Dermis microvascular lymphatic vessel endothelial cell (primary cell): ENCODE measurements around the gene MRPL57. TPM values are rescaled to one million over a fixed set of nuclear protein-coding genes. Genes with fewer than 3 reads are reported as not detected.
"Not testable (repeated sequence)": the region's sequence is repeated elsewhere in the genome, so short reads cannot be mapped to it uniquely, and the experiment has no call there.

Source experiments
- DNase-seq, 2 donors: peaks; one replicate each; pipeline versions ENCODE4 v3.0.0 to v3.0.0-alpha.2; 2010; ENCODE audit warnings: low read depth in 2 of 2
- total RNA-seq: library from RNA; depleted of rRNA; stranded (reverse); fragments of >200 nt; gene quantifications from 2 replicates; pipeline ENCODE4 v1.2.1, GENCODE V29; 2014

MRPL57 gene
- total RNA-seq, 1 donor from 2014 or later, result 22.2 TPM

GRCh38 chr13:21194756-21195155 lies 18.3 kb downstream of the MRPL57 start:
- not testable (repeated sequence) for DNase-seq

- not testable (repeated sequence) for DNase-seq
Observed at GRCh38 chr13:21197606-21198225, 21.3 kb downstream of the MRPL57 start.

DNA sequence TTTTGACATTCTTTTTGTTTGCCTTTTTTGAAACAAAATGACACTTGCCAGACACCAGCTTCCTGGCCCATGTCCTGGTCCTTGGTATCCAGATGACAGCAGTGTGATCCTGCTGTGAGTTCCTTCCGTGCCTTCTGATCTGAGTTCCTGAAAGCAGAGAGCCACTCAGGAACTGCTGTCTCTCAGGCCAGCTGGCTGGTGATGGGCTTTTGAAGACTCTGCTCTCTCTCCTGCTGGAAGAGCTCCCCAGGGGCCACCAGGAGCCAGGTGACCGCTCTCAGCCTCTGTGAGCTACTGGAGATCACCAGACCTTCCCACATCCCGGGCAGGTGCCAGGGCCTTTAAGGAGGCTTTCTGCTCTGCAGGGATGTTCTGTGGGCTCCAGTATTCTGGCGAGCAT lies 21.9 kb downstream of the MRPL57 start:
- DNase-seq, result not testable (repeated sequence)

- not testable (repeated sequence) for DNase-seq
Observed at GRCh38 chr13:21201456-21202190, 25.2 kb downstream of the MRPL57 start.

DNA sequence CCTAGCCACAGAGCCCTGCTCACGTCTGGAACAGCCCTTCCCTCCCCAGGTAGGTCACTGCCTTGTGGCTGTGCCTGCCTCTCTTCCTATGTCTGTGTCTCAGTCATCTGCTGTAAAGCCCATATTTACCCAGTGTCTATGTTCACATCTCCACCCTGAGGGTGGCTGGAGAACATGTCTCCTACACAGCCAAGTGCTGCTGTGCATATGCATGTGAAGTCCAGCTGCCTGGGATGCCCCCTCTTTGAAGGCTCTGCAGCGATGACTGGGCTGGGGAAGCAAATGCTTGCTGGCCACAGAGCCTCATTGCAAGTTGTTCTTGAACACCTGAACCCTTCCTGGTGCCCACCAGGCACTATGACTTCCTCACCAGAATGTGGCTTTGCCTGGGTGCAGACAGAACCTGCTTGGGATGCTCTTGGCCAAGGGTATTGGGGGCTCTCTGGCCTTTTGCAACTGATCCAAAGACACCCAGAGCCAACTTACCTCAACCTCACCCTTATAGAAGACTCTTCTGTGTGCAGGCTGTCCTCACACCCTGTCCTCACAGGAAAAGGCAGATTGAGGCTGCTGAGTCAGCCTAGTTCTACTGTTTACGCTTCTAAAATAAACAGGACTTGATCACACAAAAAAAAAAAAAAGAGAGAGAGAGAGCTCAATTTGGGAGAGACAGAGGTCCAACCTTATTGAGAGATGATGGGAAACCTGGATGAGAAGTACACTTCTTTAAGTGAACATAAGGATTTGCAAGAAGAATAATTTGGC lies 26.5 kb downstream of the MRPL57 start:
- no peak for DNase-seq

- no peak for DNase-seq
Observed at GRCh38 chr13:21208652-21209154, 32.2 kb downstream of the MRPL57 start.

DNA sequence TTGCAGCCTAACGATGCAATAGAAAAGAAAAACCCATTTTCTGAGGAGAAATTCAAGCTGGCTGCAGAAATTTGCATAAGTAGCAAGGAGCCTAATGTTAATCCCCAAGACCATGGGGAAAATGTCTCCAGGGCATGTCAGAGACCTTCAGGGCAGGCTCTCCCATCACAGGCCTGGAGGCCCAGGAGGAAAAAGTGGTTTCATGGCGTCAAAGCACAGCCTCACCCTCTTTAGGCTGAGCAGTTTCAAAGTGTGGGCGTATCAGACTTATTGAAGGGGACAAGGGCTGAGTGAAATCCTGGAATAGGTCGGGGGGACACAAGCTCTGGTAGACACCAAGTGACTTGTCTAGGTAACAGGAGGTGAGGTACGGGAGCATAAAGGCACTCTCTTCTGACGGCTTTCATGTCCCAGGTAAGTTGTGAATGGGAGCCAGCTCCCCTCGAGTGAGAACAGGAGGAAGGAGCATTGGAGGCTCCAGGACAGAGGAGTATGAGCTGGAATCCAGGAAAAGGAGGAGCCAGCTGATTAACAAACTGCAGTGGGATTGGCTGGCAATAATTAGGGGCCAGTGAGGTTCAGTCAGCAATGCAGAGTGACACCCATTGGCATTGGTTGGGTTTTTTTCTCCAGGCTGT lies 35.8 kb downstream of the MRPL57 start:
- no peak for DNase-seq

DNA sequence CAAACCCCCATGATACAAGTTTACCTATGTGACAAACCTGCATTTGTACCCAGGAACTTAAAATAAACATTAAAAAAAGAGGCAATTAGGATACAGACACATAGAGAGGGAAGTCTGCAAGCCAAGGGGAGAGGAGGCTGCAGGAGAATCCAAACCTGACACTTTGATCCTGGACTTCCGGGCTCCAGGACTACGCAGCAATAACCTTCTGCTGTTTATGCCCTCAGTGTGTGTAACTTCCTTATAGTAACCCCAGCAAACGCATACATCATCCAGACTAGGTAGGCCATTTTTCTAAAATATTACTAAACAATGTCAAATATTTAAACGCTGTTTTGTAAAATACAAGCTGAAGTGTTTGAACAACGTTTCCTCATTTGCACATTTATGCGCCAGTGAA lies 39.0 kb downstream of the MRPL57 start:
- not testable (repeated sequence) for DNase-seq

DNA sequence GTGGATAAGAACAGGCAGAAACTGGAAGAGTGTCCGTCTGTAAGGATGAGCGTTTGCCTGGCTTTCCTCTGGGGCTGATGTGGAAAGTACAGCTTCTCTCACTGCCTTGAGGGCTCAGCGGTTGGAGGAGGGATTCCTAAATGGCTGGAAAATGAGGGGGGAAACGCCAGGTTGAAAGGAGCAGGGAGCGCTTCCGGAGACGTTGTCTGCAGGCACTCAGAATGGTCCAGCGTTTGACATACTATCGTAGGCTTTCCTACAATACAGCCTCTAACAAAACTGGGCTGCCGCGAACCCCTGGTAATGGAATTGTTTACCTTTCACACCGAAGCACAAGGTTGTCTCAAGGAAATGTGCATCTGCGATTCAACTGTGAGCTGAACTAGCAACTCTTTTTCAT lies 39.9 kb downstream of the MRPL57 start:
- no peak for DNase-seq

DNA sequence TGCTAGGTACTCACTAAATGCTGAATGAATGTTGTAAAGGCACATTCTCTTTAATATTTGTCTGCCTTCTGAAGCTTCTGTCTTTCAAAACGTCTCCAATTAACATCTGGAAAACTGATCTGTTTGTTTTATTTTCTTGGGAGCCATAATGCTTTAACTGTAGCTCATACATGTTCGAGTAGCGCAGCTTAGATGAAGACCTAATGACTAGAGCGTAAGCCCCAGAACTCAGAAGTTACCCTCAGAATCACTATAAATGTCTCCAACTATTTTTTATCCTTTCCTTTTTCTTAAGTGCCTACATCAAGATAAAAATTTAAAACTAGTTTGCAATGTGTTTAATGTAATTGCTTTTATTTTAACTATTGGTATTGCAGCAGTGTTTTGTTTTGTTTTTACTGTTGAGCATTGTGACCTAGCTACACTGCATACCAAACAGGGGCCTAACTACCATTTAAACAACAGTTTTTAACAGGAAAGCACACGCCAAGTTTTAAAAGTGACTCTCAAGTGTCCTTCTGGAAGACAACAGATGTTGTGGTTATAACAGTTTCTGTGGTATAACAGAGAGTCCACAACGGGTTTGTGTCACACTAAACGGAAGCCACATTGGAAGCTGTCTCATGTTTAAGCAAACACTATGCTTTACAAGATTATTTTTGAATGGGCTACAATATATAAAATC lies 42.0 kb downstream of the MRPL57 start:
- DNase-seq, result no peak

GRCh38 chr13:21219036-21219381 lies 42.6 kb downstream of the MRPL57 start:
- no peak for DNase-seq

DNA sequence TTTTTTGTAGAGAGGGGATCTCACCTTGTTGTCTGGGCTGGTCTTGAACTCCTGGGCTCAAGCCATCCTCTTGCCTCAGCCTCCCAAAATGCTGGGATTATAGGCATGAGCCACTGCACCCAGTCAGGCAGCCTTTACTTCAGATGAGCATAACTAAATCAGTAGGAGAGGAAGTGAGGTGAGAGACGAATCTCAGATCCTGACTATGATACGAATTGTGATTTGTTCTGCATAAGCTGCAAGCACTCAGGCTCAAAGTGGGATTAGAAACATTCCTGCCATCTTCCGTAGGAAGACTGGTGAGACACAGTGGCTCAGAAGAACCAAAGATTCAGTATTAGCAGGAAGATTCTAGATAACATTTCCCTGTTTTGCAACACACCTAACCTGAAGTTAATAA lies 43.3 kb downstream of the MRPL57 start:
- DNase-seq, result not testable (repeated sequence)

DNA sequence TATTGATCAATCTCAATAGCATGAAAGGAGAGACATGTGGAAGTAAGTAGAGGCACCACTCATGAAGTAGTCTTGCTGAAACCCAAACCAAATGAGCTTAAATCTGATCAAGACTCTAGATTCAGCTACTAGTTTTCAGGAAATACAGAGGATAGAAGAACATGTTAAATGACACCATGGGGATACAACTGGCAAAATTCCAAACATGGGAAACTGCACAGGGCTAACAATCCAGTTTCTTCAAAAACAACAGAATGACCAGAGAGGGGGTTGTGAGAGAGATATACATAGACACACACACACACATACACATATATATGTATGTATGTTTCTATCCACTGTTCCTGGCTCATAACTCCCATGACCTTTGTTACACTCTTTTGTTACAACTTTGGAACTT lies 44.8 kb downstream of the MRPL57 start:
- DNase-seq, result no peak

DNA sequence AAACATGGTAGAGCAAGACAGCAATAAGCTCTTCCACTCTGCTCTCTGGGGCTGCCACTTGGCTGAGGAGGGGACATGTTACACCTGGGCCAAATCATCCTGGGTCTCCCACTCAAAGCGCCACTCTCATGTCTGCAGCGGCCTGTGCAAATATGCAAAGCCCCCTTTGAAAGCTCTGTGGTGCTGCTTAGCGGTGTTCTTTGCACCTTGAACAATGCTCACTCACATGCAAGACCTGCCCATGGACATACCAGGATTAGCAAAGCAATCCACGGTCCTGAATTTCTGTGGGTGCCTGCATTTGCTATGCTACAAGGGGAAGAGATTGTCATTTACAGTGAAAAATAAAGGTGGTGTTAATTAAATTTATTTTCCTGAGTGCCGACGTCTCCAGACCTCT lies 48.6 kb downstream of the MRPL57 start:
- no peak for DNase-seq

- DNase-seq, result no peak
Observed at GRCh38 chr13:21225841-21226581, 49.6 kb downstream of the MRPL57 start.

DNA sequence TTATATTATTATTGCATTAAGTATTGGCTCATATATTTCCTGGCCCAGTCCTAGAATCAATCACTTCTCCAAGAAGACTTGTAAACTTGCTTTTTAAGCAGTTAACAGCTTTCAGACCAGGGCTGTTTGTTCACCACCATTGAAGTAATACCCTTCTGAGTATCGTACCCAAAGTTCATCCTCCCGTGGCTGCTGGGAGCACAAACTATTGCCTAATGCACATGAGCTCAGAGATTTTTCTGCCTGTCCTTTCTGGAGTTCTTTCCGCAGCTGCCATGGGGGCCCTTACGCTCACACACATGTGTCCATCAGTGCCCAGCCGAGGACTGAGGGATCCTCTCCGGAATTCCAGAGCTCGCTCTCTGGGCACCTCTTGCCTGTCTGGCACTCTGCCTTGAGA lies 51.5 kb downstream of the MRPL57 start:
- no peak for DNase-seq
